ENCODE results near the gene GRAMD2B. TPM values are rescaled to one million over a fixed set of nuclear protein-coding genes. Genes with fewer than 3 reads are reported as not detected.
A peak's percentile ranks its signal among the peaks of the same experiment; 100 is the strongest.

Gene GRAMD2B, protein sequence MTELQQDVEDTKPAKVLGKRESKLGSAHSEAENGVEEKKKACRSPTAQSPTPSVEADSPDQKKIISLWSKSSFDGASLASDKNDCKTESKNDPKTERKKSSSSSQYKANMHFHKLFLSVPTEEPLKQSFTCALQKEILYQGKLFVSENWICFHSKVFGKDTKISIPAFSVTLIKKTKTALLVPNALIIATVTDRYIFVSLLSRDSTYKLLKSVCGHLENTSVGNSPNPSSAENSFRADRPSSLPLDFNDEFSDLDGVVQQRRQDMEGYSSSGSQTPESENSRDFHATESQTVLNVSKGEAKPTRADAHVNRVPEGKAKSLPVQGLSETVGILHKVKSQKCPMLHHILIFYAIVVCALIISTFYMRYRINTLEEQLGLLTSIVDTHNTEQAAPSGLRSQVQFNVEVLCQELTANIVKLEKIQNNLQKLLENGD
- total RNA-seq (24.4 and 32.5 TPM in 2 replicates), polyA plus RNA-seq (9.3 and 18.9 TPM in 2 replicates)

DNA sequence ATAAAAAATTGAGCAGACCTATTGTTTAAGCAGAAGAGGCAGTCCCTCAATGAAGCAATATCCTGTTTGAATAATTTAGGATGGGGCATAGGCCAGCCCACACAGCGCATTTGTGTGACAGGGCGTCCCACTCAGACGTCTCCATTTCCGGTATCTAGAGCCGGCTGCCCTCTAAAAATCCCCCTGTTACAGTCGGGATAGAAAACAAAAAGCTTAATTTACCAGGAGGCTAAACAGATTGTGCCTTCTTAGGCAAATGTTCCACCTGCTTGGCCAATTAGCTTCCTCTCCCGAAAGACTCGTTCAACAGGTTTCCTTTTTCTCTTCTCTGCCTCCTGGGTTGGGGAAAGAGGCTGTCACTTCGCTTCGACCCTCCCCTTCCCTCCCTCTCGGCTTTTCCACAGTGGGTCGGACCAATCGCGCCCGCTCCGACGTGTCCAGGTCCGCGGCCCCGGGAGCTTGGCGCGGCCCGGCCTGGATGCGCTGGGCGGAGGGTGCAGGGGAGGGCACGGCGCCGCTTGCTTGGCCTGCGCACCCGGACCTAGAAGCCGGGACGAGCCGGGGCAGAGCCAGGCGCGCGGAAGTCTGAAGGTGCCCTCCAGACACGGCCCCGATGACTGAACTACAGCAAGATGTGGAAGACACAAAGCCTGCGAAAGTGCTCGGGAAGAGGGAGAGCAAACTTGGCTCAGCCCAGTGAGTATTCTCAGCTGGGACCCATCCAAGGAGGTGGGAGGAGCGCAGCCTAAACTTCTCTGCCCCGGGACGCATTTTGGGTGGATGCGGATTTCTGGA lies at the start of gene GRAMD2B:
TSS of gene GRAMD2B (plus strand) at position 416 of the 795 bp plus-strand sequence. CDS start at position 614, 198 bp downstream.
- 2% methylated on average over 44 of the region's 44 CpGs for WGBS (ENCODE audit: low lambda C conversion rate, missing lambda C conversion rate)

DNA sequence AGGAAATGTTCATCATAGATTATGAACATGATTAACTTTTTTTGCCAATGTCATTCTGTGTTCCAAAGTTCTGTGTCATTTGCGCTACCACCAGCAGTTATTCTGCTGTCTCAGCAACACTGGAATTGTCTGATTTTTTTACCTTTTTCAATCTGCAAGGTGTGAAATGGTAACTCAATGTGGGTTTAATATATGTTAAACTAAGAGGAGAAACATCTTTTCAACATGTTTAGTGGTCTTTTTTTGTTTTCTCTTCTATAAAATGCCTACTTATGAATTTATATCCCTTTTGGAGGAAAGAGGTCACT lies 49.1 kb upstream of the GRAMD2B start:
- no peak overlapping the region for H2AFZ ChIP-seq

More for the DNA sequence above, at the start of gene GRAMD2B:
- Histone ChIP-seq H3K27me3 (no peaks in the 10 kb centered on the region), H3K4me1 (ENCODE audit: insufficient read depth) (no peaks in the 10 kb centered on the region), H3K4me2 (peak within 1 kb of the TSS; percentile 76), H2AFZ (peak within 1 kb of the TSS; percentile 48), H3K27ac (peak within 1 kb of the TSS; percentile 85), H4K20me1 (ENCODE audit: insufficient read depth, poor library complexity, severe bottlenecking) (no peaks in the 10 kb centered on the region), H3K9me3 (ENCODE audit: low read depth) (no peaks in the 10 kb centered on the region), H3K9me2 (replicated peaks; ENCODE audit: insufficient read depth) (no peaks in the 10 kb centered on the region), H3K4me3 (peak within 1 kb of the TSS; percentile 65), H3K36me3 (replicated peaks; ENCODE audit: insufficient read depth, low read depth) (no peaks in the 10 kb centered on the region), H3K79me2 (peaks cover 29% of the 10 kb centered on the region)
- TF ChIP-seq EZH2phosphoT487 (IDR thresholded peaks at IDR 0.05; ENCODE audit: low read depth, severe bottlenecking, unreplicated experiment) = no peak
- TF ChIP-seq, protein P1, sequence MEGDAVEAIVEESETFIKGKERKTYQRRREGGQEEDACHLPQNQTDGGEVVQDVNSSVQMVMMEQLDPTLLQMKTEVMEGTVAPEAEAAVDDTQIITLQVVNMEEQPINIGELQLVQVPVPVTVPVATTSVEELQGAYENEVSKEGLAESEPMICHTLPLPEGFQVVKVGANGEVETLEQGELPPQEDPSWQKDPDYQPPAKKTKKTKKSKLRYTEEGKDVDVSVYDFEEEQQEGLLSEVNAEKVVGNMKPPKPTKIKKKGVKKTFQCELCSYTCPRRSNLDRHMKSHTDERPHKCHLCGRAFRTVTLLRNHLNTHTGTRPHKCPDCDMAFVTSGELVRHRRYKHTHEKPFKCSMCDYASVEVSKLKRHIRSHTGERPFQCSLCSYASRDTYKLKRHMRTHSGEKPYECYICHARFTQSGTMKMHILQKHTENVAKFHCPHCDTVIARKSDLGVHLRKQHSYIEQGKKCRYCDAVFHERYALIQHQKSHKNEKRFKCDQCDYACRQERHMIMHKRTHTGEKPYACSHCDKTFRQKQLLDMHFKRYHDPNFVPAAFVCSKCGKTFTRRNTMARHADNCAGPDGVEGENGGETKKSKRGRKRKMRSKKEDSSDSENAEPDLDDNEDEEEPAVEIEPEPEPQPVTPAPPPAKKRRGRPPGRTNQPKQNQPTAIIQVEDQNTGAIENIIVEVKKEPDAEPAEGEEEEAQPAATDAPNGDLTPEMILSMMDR (IDR thresholded peaks at IDR 0.05; ENCODE audit: poor library complexity) = no peak
- TF ChIP-seq EZH2 (IDR thresholded peaks at IDR 0.05; ENCODE audit: borderline replicate concordance) = no peak
- DNase-seq (ENCODE audit: low spot score) = peak; percentile 86

DNA sequence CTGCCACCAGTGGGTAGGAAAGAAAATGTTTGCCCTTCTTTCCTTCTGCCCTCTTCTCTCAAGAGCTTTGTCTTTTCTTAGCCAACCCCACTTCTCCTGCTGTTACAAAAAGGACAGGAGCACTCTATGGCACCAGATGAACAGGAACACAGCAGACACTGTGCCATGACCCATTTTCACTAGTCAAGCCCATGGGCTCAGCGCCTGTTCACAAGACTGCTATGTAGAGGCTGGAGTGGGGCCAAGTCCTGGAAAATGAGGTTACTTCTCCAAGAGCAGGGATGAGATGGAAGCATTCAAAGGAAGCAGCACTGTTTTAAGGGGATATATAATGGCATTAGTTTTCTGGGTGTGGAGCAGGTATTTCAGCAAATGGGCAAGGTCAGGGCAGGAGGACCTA lies 46.8 kb upstream of the GRAMD2B start:
- no peak overlapping the region for H3K4me2 ChIP-seq
- no peaks in the 10 kb centered on the region for H4K20me1 ChIP-seq (ENCODE audit: insufficient read depth, poor library complexity, severe bottlenecking)
- no peaks in the 10 kb centered on the region for H3K9me3 ChIP-seq (ENCODE audit: low read depth)
- H3K4me1 ChIP-seq (ENCODE audit: insufficient read depth) = no peaks in the 10 kb centered on the region
- no peak for DNase-seq (ENCODE audit: low spot score)
- TF ChIP-seq EZH2phosphoT487 (IDR thresholded peaks at IDR 0.05; ENCODE audit: low read depth, severe bottlenecking, unreplicated experiment) (no peak), EZH2 (IDR thresholded peaks at IDR 0.05; ENCODE audit: borderline replicate concordance) (no peak)
- TF ChIP-seq, protein P1 (IDR thresholded peaks at IDR 0.05; ENCODE audit: poor library complexity) = no peak
- 100% methylated on average over 1 of the region's 1 CpG for WGBS (ENCODE audit: low lambda C conversion rate, missing lambda C conversion rate)
- H3K27me3 ChIP-seq = no peaks in the 10 kb centered on the region
- no peaks in the 10 kb centered on the region for H3K9me2 ChIP-seq (replicated peaks; ENCODE audit: insufficient read depth)
- H2AFZ ChIP-seq = no peak overlapping the region
- H3K27ac ChIP-seq = no peak overlapping the region
- H3K4me3 ChIP-seq = no peak overlapping the region
- peaks cover 47% of the 10 kb centered on the region for H3K79me2 ChIP-seq
- no peaks in the 10 kb centered on the region for H3K36me3 ChIP-seq (replicated peaks; ENCODE audit: insufficient read depth, low read depth)

More for the DNA sequence above, 49.1 kb upstream of the GRAMD2B start:
- Histone ChIP-seq H4K20me1 (ENCODE audit: insufficient read depth, poor library complexity, severe bottlenecking) (no peaks in the 10 kb centered on the region), H3K9me3 (ENCODE audit: low read depth) (no peaks in the 10 kb centered on the region), H3K4me1 (ENCODE audit: insufficient read depth) (peaks cover 9% of the 10 kb centered on the region), H3K36me3 (replicated peaks; ENCODE audit: insufficient read depth, low read depth) (no peaks in the 10 kb centered on the region), H3K27ac (no peak overlapping the region), H3K9me2 (replicated peaks; ENCODE audit: insufficient read depth) (no peaks in the 10 kb centered on the region), H3K4me3 (no peak overlapping the region), H3K4me2 (peak overlapping the region; percentile 64), H3K79me2 (peaks cover 38% of the 10 kb centered on the region), H3K27me3 (no peaks in the 10 kb centered on the region)
- TF ChIP-seq EZH2 (IDR thresholded peaks at IDR 0.05; ENCODE audit: borderline replicate concordance) (no peak), EZH2phosphoT487 (IDR thresholded peaks at IDR 0.05; ENCODE audit: low read depth, severe bottlenecking, unreplicated experiment) (no peak)
- TF ChIP-seq, protein P1 (IDR thresholded peaks at IDR 0.05; ENCODE audit: poor library complexity) = no peak
- 86% methylated on average over 1 of the region's 1 CpG for WGBS (ENCODE audit: low lambda C conversion rate, missing lambda C conversion rate)
- DNase-seq (ENCODE audit: low spot score) = no peak
